SH-SY5Y (cell line): ENCODE measurements around the gene SLC4A7.

Source experiments
- GATA2 ChIP-seq: IDR thresholded peaks from 2 replicates; pipeline ENCODE4 v1.6.1; 2011; ENCODE audit warnings: mild to moderate bottlenecking, low read depth, low read length
- GATA3 ChIP-seq: IDR thresholded peaks from 2 replicates; pipeline ENCODE4 v1.6.1; 2011; ENCODE audit warnings: low read depth, mild to moderate bottlenecking, low read length, moderate library complexity

DNA sequence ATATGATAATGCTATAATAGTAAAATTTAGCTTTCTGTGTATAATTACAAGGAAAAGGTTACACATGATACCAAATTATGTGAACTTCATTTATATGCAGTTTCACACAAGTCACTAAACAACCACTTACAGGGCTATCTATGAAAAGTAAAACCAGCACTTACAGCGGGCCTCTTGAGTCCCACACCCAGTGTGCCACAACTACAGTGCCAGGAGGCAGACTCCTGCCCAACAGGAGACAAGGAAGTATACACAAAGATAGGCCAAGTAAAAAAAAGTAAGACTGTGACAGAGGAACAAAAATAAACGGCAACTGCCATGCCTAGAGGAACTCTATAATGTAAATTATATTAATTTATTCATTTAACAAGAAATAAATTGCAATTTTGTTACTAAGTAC, 61.6 kb downstream of the SLC4A7 start:
- no peak for TF ChIP-seq GATA2
- TF ChIP-seq GATA3 = no peak
